Measurements from ENCODE around the gene ACOT7.

DNA sequence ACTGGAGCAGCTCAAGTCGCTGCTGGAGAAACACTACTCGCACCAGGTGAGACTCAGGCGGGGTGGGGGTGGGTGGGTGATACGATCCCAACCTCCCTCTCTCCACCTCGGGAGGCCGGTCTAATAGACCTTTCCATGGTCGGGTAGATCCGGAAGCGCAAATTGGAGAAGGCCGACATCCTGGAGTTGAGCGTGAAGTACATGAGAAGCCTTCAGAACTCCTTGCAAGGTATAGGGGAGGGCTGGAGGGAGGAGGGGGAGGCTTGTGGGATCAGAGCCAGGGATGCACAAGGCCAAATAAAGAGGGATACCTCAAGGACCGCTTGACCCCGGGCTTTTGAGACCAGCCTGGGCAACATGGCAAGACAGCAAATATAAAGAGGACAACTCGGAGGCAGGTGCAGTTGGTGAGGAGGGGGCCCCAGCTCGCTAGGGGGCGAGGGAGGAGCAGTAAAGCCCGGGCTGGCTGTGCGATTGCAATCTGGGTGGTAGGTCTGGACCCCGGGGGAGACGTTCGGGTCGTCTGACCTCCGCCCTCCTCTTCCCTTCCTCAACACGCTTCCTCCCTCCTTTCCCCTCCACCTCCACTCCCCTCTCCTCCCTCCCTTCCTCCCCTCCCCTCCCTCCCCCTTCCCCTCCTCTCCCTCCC lies 149.0 kb downstream of the ACOT7 start:
- TF ChIP-seq POLR2AphosphoS5 (IDR thresholded peaks at IDR 0.05): no peak
- TF ChIP-seq, protein P1, sequence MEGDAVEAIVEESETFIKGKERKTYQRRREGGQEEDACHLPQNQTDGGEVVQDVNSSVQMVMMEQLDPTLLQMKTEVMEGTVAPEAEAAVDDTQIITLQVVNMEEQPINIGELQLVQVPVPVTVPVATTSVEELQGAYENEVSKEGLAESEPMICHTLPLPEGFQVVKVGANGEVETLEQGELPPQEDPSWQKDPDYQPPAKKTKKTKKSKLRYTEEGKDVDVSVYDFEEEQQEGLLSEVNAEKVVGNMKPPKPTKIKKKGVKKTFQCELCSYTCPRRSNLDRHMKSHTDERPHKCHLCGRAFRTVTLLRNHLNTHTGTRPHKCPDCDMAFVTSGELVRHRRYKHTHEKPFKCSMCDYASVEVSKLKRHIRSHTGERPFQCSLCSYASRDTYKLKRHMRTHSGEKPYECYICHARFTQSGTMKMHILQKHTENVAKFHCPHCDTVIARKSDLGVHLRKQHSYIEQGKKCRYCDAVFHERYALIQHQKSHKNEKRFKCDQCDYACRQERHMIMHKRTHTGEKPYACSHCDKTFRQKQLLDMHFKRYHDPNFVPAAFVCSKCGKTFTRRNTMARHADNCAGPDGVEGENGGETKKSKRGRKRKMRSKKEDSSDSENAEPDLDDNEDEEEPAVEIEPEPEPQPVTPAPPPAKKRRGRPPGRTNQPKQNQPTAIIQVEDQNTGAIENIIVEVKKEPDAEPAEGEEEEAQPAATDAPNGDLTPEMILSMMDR (IDR thresholded peaks at IDR 0.05): no peak
- TF ChIP-seq POLR2A (IDR thresholded peaks at IDR 0.05): no peak
